ENCODE measurements around the gene WSCD1. TPM values are rescaled to one million over a fixed set of nuclear protein-coding genes. Genes with fewer than 3 reads are reported as not detected.

Gene WSCD1
- polyA plus RNA-seq, 1 donor, result 13.2 TPM

GRCh38 chr17:6105649-6106007 is 35.4 kb downstream of the WSCD1 start:
- no peak for DNase-seq

DNA sequence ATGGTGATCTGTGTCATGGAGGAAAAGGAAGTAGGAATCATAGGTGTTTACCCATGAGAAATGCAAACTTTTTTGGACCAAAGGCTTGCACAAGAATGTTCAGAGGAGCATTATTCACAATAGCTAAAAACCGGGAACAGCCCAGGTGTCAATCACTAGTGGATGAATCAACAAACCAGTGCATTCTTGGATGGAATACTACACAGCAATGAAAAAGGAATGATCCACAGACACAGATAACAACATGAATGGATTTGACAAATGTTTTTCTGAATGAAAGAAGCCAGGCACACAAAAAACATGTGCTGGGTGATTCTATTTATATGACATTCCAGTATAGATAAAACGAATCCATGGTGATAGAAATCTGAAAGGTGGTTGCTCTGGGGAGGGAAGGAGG is 36.0 kb downstream of the WSCD1 start:
- no peak for DNase-seq

- DNase-seq, result no peak
Observed at GRCh38 chr17:6107791-6108190, 37.6 kb downstream of the WSCD1 start.

DNA sequence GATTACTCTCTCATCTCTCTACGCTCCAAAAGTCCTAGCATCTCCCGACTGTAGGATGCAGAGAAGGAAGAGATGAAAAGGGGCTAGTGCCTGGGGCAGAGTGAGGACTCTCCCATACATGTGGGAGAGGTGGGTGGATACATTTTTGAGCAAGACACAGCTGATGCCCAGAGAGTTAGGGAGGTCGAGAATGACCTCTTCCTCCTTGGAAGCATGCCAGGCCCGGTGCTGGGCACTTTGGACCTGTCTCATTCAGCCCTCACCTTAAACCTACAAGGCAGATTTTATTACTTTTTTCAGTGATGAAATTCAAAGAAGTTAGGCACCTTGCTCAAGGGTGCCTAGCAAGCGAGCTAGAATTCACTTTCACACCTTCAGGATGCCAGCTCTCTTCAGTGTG is 38.2 kb downstream of the WSCD1 start:
- DNase-seq, result no peak

GRCh38 chr17:6108987-6109386 is 38.8 kb downstream of the WSCD1 start:
- DNase-seq, result no peak

DNA sequence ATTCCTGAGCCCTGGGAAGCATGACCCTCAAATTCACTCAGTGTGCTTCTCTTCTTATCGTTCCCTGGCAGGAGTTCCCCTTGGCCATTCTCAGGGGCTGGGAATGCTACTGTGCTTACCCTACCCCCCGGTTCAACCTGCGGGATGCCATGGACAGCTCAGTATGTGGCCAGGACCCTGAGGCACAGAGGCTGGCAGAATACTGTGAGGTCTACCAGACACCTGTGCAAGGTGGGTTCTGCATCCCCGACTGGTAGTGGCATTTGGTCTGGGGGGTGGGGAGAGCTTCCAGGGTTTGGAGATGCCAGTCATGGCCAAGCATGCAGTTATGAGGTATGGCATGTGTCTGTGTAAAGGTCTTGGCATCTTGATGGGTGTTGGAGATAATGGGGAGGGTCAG is 39.4 kb downstream of the WSCD1 start:
- DNase-seq, result no peak

DNA sequence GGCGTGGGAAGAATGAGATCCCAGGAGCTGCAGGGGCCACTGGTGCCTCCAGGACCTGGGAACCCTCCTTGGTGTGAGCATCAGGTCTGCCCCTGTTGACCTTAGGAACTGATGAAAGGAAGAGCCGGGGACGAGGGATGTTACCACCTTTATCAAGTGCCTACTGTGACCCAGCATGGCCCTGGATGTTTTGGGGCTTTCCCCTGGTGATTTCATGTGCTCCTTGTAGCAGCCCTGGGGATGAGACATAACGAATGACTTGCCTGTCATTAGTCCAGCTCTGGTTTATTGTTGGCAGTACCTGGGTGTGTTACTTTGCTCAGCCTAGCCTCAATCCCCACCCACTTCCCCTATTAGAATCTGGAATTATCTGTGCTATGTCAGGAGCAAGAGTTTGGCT is 39.9 kb downstream of the WSCD1 start:
- DNase-seq, result no peak

GRCh38 chr17:6110592-6110991 is 40.4 kb downstream of the WSCD1 start:
- DNase-seq, result no peak

GRCh38 chr17:6120351-6120750 is 50.2 kb downstream of the WSCD1 start:
- DNase-seq, result no peak

- no peak for DNase-seq
Observed at GRCh38 chr17:6124856-6125255, 54.7 kb downstream of the WSCD1 start.

- no peak for DNase-seq
Observed at GRCh38 chr17:6126768-6127167, 56.6 kb downstream of the WSCD1 start.

DNA sequence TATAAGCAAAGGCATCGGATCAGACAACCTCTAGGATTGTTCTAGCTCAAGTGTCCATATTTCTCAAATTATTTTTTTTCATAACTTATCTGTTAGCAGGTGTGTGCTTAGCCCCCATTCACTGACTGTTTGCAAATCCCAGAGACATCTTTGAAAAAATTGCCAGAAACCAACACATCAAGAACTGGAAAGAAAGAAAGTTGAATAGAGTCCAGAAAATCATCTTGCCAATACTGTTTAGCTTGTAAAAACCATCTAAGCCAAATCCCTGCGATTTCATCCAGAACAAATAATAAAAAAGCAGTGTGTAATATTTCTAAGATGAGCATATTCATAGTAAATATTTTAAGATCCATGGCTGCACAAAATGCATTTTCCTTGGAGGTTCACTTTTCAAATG is 64.5 kb downstream of the WSCD1 start:
- no peak for DNase-seq

DNA sequence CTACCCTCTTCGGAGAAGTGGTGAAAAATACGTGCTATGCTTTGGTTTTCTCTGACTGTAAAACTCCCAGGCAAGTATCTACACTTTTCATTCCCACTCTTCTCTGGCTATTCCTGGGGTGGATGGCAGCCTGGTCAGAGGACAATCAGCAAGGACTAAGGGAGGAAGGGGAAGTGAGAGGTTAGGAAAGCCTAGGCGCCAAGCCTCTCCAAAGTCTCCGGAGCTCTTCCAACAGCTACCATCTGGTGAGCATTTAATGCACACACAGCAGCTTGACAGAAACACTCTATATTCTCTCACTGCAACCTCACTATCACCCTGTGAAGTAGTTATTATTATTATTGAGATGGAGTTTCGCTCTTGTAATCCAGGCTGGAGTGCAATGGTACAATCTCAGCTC is 65.1 kb downstream of the WSCD1 start:
- DNase-seq, result no peak

GRCh38 chr17:6135996-6136395 is 65.8 kb downstream of the WSCD1 start:
- no peak for DNase-seq

DNA sequence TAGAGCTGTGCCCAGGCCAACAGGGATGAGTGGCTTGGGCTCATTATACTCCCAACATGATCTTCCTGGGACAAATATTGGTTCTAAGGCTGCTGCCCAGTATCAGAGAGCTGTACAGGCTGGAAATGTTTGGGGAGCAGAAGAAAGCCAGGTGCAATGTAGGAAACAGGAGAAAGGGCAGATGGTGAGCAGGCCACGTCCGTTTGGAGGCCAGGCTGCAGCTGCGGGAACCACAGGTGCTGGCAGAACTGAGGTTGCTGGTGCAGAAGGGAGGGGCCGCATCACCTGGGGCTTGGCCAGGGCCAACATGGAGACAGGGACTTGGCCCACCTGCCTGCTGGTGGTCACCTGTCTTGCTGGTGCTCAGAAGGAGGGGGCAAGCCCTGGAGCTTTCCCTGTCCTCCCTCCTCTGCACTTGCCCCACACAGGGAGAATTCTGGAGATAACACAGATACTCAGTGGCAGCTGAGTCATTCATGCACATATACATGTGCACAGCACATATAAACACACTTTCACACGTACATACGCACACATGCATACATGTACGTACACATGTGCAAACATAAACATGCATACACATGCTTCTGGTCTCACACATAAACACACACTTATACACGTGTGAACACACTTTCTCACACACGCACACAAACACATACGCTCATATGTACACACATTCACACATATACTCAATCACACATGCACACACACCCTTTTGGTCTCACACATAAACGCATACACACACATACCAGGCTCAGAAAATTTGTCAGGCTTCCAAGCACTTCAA is 67.7 kb downstream of the WSCD1 start:
- DNase-seq, result no peak

DNA sequence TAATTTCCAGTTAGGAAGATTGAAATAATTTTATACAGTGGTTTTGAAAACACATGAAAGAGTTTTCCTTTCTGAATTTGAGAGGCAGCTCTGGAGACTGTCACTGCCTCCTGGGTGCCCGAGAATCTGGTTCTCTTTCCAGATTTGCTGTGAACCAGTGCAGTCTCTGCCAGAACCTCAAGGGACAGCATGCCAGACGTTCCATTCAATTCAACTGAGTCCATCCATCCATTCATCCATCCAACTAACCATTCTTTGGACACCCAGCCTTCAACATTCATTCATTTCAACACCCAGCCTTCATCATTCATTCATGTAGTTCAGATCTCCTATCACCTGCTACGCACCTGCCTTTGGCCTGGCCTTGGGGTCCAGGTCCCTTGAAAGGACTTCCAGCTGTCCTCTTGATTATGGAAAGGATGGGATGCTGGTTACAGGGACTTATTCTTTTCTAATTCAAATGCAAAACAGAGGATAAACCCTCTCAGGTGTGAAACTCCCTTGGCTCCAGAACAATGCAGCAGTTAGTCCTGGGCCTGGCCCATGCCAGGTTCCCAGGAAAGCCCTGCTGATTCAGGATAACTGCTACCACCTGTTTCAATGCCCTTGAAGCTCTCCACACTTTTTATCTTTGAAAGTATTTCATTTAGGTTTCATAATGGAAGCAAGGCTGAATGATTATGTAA is 68.7 kb downstream of the WSCD1 start:
- DNase-seq, result no peak

DNA sequence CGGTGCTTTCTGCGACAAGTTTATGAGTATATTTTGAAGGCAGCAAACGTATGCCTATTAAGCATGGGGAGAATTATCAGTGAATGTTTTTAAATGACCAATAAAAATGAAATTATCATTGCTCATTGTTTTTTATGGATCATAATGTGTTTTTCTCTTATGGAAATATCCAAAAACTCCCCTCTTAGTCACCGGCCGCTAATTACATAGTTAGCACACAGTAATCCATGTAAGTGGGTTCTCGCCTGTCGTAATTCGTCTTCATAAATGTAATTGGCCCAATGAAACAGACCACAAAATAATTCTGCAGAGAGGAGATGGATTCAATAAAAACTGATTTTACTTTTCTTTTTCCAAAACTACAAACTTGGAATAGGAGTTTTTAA is 69.3 kb downstream of the WSCD1 start:
- DNase-seq, result no peak

GRCh38 chr17:6140188-6140587 is 70.0 kb downstream of the WSCD1 start:
- no peak for DNase-seq

DNA sequence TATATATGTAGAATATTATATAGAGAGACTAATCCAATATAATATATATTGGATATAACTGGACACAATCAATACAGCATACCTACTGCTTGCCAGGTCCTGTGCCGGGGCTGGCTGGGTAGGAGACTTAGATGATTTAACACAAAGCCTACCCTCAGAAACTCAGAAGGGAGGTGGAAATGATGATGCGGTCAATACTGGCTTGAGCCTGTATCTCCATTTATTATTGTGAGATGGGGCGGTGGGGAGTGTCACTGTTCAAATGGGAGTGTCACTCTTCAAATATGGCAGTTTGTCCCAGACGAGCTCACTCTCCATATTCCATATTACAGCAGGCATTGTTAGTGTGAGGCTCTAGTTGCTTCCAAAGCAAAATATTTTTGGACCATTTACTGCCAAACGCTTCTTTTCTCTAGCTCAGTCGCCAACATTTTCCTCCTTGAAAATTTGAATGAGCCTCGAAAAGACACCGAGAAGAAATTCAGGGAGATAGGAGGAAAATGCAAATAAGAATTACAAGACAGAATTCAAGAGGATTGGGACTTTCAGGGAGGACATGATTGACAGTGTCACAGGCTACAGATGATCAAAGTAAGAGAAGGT is 70.7 kb downstream of the WSCD1 start:
- DNase-seq, result no peak

- no peak for DNase-seq
Observed at GRCh38 chr17:6142701-6143100, 72.5 kb downstream of the WSCD1 start.

GRCh38 chr17:6145946-6146345 is 75.8 kb downstream of the WSCD1 start:
- DNase-seq, result no peak

GRCh38 chr17:6147042-6147441 is 76.9 kb downstream of the WSCD1 start:
- DNase-seq, result no peak

DNA sequence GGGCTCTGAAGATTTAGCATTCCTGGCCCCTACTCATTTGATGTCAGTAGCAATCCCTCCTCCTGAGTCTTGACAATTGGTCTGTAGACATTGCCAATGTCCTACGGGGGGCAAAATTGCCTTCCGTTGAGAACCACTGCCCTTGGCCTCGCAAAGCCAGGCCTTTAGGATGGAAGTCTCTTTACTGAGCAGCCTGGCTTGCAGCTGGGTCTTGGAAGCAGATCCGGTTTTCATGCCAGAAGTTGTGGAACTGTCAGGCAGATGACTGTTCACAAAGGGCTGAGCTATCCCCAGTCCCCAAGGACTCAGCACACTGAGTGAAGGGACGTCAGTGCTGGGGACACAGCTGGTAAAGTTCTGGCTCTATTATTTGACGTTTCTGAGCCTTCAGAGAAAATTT is 83.2 kb downstream of the WSCD1 start:
- no peak for DNase-seq

DNA sequence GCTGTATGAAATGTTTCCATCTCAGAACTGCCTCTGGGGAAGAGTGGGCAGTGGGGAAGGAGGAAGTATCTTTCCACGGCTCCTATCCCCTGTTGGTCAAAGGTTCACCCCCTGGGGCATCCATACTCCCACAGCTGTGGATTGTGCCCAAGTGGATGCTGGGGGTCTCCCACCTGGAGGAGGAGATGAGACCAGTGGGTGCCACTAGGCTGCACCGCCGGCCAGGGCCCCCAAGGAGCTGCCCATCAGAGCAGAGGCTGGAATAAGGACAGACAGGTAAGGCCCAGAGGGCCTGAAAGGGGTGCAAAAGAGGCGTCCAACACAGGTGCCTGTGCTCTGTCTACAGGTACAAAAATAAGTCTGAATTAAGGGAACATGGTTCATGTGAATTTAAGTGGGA is 87.5 kb downstream of the WSCD1 start:
- no peak for DNase-seq

Data from left kidney (tissue), 2 donors.